SK-N-SH (cell line): ENCODE data around the gene YES1. TPM values are rescaled to one million over a fixed set of nuclear protein-coding genes. Genes with fewer than 3 reads are reported as not detected.

Source experiments
- CTCF ChIA-PET: fragments of 300-600, 350-600 bp; formaldehyde crosslinking; extraction: SDS; loops from one replicate; lab custom pipeline; 2021; lab: Yijun Ruan, JAX
- POLR2A ChIA-PET: fragments of 350-600 bp; sonication (Branson Sonifier 250); formaldehyde crosslinking; extraction: SDS; loops from one replicate; lab custom pipeline; 2020; ENCODE audit warnings: antibody characterized with exemption, inconsistent platforms; lab: Yijun Ruan, JAX
- DNase-seq: peaks from one replicate; pipeline ENCODE4 v3.0.0; 2012
- H2AFZ ChIP-seq: fragments of 200-600 bp; sonication (generic); 2 replicates; pipeline ENCODE4 v1.8.1; 2016; ENCODE audit warnings: antibody characterized with exemption, mild to moderate bottlenecking, low read depth
- H3F3A ChIP-seq: fragments of 200-600 bp; sonication (generic); replicated peaks from 2 replicates; pipeline ENCODE3; 2016; ENCODE audit warnings: antibody characterized with exemption, mild to moderate bottlenecking; ENCODE audit not compliant: insufficient read depth
- H3K27ac ChIP-seq, 2 experiments: fragments of 200-500 bp in 1 of 2; fragments of 200-600 bp in 1 of 2; sonication (Bioruptor generic) in 1 of 2; sonication (generic), shearing (Covaris generic) in 1 of 2; 2 replicates each; pipeline versions ENCODE4 v1.5.1 to v1.6.1; 2014 to 2016; ENCODE audit warnings: low read depth in 2 of 2, inconsistent platforms in 1 of 2, low read length in 1 of 2, mild to moderate bottlenecking in 1 of 2, mixed read lengths in 1 of 2
- H3K27me3 ChIP-seq: fragments of 200-600 bp; sonication (generic), shearing (Covaris generic); 2 replicates; pipeline ENCODE4 v1.6.1; 2016; ENCODE audit warnings: mixed run types; ENCODE audit not compliant: insufficient read depth
- H3K36me3 ChIP-seq, 2 experiments: fragments of 200-500 bp in 1 of 2; fragments of 200-600 bp in 1 of 2; sonication (Bioruptor generic) in 1 of 2; sonication (generic) in 1 of 2; replicated peaks in 1 of 2; 2 replicates each; pipeline versions ENCODE3 to v1.5.1; 2014 to 2016; ENCODE audit warnings: low read length in 1 of 2, mild to moderate bottlenecking in 1 of 2; ENCODE audit not compliant: insufficient read depth in 2 of 2, control insufficient read depth in 1 of 2
- H3K4me1 ChIP-seq, 2 experiments: fragments of 200-500 bp in 1 of 2; fragments of 200-600 bp in 1 of 2; sonication (Bioruptor generic) in 1 of 2; sonication (generic), shearing (Covaris generic) in 1 of 2; 2 replicates each; pipeline versions ENCODE4 v1.5.1 to v1.6.1; 2014 to 2016; ENCODE audit warnings: low read depth in 1 of 2, low read length in 1 of 2, mixed run types in 1 of 2; ENCODE audit not compliant: insufficient read depth in 2 of 2, control insufficient read depth in 1 of 2
- H3K4me2 ChIP-seq: fragments of 200-600 bp; sonication (generic), shearing (Covaris generic); 2 replicates; pipeline ENCODE4 v1.6.1; 2017; ENCODE audit warnings: mixed run types
- H3K4me3 ChIP-seq, 2 experiments: fragments of 200-500 bp in 1 of 2; fragments of 200-600 bp in 1 of 2; sonication (Bioruptor generic) in 1 of 2; sonication (generic), shearing (Covaris generic) in 1 of 2; 2 replicates each; pipeline versions ENCODE4 v1.5.1 to v1.8.1; 2014 to 2016; ENCODE audit warnings: low read depth in 2 of 2, inconsistent platforms in 1 of 2, low read length in 1 of 2, mild to moderate bottlenecking in 1 of 2, mixed read lengths in 1 of 2, moderate library complexity in 1 of 2
- H3K79me2 ChIP-seq: fragments of 200-600 bp; sonication (generic); 2 replicates; pipeline ENCODE4 v1.8.1; 2017; ENCODE audit warnings: mild to moderate bottlenecking; ENCODE audit not compliant: insufficient read depth
- H3K9ac ChIP-seq: fragments of 200-600 bp; sonication (generic); 2 replicates; pipeline ENCODE4 v1.6.1; 2017; ENCODE audit warnings: mixed run types
- H3K9me2 ChIP-seq: fragments of 200-600 bp; sonication (generic); 2 replicates; pipeline ENCODE4 v1.6.1; 2017; ENCODE audit warnings: mixed run types
- H3K9me3 ChIP-seq: fragments of 200-600 bp; sonication (generic); 2 replicates; pipeline ENCODE4 v1.6.1; 2017; ENCODE audit warnings: mixed run types, mild to moderate bottlenecking, moderate library complexity
- H4K20me1 ChIP-seq: fragments of 200-600 bp; sonication (generic); 2 replicates; pipeline ENCODE4 v1.6.1; 2017; ENCODE audit warnings: mild to moderate bottlenecking, mixed run types; ENCODE audit not compliant: insufficient read depth
- FOSL2 ChIP-seq: IDR thresholded peaks from 2 replicates; pipeline ENCODE4 v1.4.0; 2012; ENCODE audit warnings: low read depth, mild to moderate bottlenecking, moderate library complexity, borderline replicate concordance
- FOXJ3 ChIP-seq: sonication (generic); formaldehyde crosslinking; IDR thresholded peaks from 2 replicates; pipeline ENCODE4 v1.5.1; 2020; ENCODE audit warnings: mild to moderate bottlenecking, missing genetic modification reagents
- GABPA ChIP-seq: IDR thresholded peaks from 2 replicates; pipeline ENCODE4 v1.4.0; 2012; ENCODE audit warnings: low read depth, mild to moderate bottlenecking
- GATA2 ChIP-seq: sonication (generic); formaldehyde crosslinking; IDR thresholded peaks from 2 replicates; pipeline ENCODE4 v1.5.0; 2020; ENCODE audit warnings: mild to moderate bottlenecking, missing genetic modification reagents
- MAX ChIP-seq: IDR thresholded peaks from 2 replicates; pipeline ENCODE4 v1.4.0; 2012; ENCODE audit warnings: low read depth
- MEF2A ChIP-seq: IDR thresholded peaks from 2 replicates; pipeline ENCODE4 v1.4.0; 2012; ENCODE audit warnings: low read depth, borderline replicate concordance
- MXI1 ChIP-seq: IDR thresholded peaks from 2 replicates; pipeline ENCODE4 v1.6.1; 2012; ENCODE audit warnings: mild to moderate bottlenecking, low read depth, low read length, improper control_type of control experiment
- NFIC ChIP-seq: IDR thresholded peaks from 2 replicates; pipeline ENCODE4 v1.4.0; 2012; ENCODE audit warnings: borderline replicate concordance
- NRF1 ChIP-seq: IDR thresholded peaks from 2 replicates; pipeline ENCODE4 v1.6.1; 2012; ENCODE audit warnings: low read depth, mild to moderate bottlenecking, low read length
- PBX3 ChIP-seq: IDR thresholded peaks from 2 replicates; pipeline ENCODE4; 2012
- POLR2AphosphoS5 ChIP-seq: IDR thresholded peaks from 2 replicates; pipeline ENCODE4 v1.6.1; 2012; ENCODE audit warnings: low read depth, low read length
- RAD21 ChIP-seq: IDR thresholded peaks from 2 replicates; pipeline ENCODE4 v1.6.1; 2012; ENCODE audit warnings: mild to moderate bottlenecking, low read length
- RCOR1 ChIP-seq: fragments of 150-350 bp; IDR thresholded peaks from 2 replicates; pipeline ENCODE4 v1.6.1; 2017; ENCODE audit warnings: antibody characterized with exemption, low read length
- SMC3 ChIP-seq: IDR thresholded peaks from 2 replicates; pipeline ENCODE4 v1.6.1; 2012; ENCODE audit warnings: low read depth, low read length, improper control_type of control experiment
- TAF1 ChIP-seq: IDR thresholded peaks from 2 replicates; pipeline ENCODE4 v1.6.1; 2012; ENCODE audit warnings: low read depth, mild to moderate bottlenecking, low read length, moderate library complexity, borderline replicate concordance
- USF1 ChIP-seq: IDR thresholded peaks from 2 replicates; pipeline ENCODE4 v1.4.0; 2012; ENCODE audit warnings: low read depth, borderline replicate concordance
- USF2 ChIP-seq: fragments of 150-350 bp; IDR thresholded peaks from 2 replicates; pipeline ENCODE4 v1.6.1; 2017; ENCODE audit warnings: antibody characterized with exemption, low read length, low read depth, borderline replicate concordance
- YY1 ChIP-seq: IDR thresholded peaks from 2 replicates; pipeline ENCODE4 v1.4.0; 2012; ENCODE audit warnings: low read depth, mild to moderate bottlenecking
- WGBS: methylation state at CpG from one replicate; pipeline ENCODE4 v1.1.6; 2017; ENCODE audit warnings: low lambda C conversion rate; 5-methylcytosine and 5-hydroxymethylcytosine counted together
- polyA plus RNA-seq, 3 experiments: library from polyadenylated mRNA; depleted of rRNA; stranded (reverse); fragments of >200 nt; gene quantifications; 2 replicates each; pipeline ENCODE4 v1.2.3, GENCODE V29; 2012
- TF ChIP-seq, protein P1 (sequence below): IDR thresholded peaks from 2 replicates; pipeline ENCODE4 v1.6.1; 2012; ENCODE audit warnings: mild to moderate bottlenecking, low read depth, low read length, moderate library complexity

Gene YES1
- polyA plus RNA-seq, 1 of the 3 experiments (the other 2 are of a cell fraction): 7.9 TPM

DNA sequence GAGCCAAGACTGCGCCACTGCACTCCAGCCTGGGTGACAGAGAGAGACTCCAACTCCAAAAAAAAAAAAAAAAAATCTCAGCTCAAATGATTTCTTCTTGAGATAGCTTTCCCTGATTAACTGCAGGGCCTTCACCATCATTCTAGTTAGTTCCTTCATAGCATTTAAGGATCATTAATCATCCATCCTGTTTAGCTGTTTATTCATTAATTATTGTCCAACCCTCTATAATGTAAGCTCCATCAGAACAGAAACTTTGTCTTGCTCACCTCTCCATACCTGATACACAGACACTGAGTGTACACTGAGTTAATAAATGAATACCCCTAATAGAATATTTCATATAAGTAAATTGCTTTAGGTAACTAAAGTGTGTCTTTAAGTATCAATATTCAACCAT lies 57.4 kb downstream of the YES1 start:
- no peak overlapping the region for H2AFZ ChIP-seq
- H3K27ac ChIP-seq: no peak overlapping the region
- ChIA-PET POLR2A (no interaction called here), CTCF (interaction anchor here (0.6 to 5.1 kb wide), 5 partner anchors 12 to 151 kb away, joined by 3 to 22 read pairs (median 4); no protein-coding TSS in a partner anchor)
- DNase-seq: no peak
- no peaks in the 10 kb centered on the region for H4K20me1 ChIP-seq
- 65% methylated on average over 1 of the region's 1 CpG for WGBS
- TF ChIP-seq YY1 (no peak), MAX (no peak), MXI1 (no peak), USF1 (no peak), NFIC (no peak), GABPA (no peak), POLR2AphosphoS5 (no peak), USF2 (no peak), TAF1 (no peak), MEF2A (no peak), FOSL2 (no peak), GATA2 (no peak), RCOR1 (no peak), FOXJ3 (CRISPR knock-in tag) (no peak), SMC3 (no peak), NRF1 (no peak), PBX3 (no peak), RAD21 (no peak)
- TF ChIP-seq, protein P1, sequence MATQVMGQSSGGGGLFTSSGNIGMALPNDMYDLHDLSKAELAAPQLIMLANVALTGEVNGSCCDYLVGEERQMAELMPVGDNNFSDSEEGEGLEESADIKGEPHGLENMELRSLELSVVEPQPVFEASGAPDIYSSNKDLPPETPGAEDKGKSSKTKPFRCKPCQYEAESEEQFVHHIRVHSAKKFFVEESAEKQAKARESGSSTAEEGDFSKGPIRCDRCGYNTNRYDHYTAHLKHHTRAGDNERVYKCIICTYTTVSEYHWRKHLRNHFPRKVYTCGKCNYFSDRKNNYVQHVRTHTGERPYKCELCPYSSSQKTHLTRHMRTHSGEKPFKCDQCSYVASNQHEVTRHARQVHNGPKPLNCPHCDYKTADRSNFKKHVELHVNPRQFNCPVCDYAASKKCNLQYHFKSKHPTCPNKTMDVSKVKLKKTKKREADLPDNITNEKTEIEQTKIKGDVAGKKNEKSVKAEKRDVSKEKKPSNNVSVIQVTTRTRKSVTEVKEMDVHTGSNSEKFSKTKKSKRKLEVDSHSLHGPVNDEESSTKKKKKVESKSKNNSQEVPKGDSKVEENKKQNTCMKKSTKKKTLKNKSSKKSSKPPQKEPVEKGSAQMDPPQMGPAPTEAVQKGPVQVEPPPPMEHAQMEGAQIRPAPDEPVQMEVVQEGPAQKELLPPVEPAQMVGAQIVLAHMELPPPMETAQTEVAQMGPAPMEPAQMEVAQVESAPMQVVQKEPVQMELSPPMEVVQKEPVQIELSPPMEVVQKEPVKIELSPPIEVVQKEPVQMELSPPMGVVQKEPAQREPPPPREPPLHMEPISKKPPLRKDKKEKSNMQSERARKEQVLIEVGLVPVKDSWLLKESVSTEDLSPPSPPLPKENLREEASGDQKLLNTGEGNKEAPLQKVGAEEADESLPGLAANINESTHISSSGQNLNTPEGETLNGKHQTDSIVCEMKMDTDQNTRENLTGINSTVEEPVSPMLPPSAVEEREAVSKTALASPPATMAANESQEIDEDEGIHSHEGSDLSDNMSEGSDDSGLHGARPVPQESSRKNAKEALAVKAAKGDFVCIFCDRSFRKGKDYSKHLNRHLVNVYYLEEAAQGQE: no peak
- no peaks in the 10 kb centered on the region for H3K9me2 ChIP-seq
- H3K4me2 ChIP-seq: no peak overlapping the region
- H3K9me3 ChIP-seq: no peaks in the 10 kb centered on the region
- peaks cover 0 to 3% of the 10 kb centered on the region in 2 experiments for H3K36me3 ChIP-seq
- H3K79me2 ChIP-seq: peaks cover 13% of the 10 kb centered on the region
- H3K4me3 ChIP-seq: no peak overlapping the region
- no peaks in the 10 kb centered on the region for H3K4me1 ChIP-seq
- H3F3A ChIP-seq: no peaks in the 10 kb centered on the region
- no peak overlapping the region for H3K9ac ChIP-seq
- H3K27me3 ChIP-seq: no peaks in the 10 kb centered on the region
